Endothelial cell of umbilical vein (primary cell): ENCODE results near the gene FRMD6. TPM values are rescaled to one million over a fixed set of nuclear protein-coding genes. Genes with fewer than 3 reads are reported as not detected.

Experiments
- BruUV-seq: library from RNA; stranded (reverse); fragments of 400-500 nt; replicated peaks from 2 replicates; lab custom pipeline; 2021; lab: Mats Ljungman, UMichigan
- CTCF ChIA-PET: fragments of 300-600, 350-600 bp; sonication (Branson Sonifier 250); formaldehyde crosslinking; loops from one replicate; lab custom pipeline; 2021; ENCODE audit warnings: antibody characterized with exemption, inconsistent platforms; lab: Charles Lee
- POLR2A ChIA-PET: fragments of 300-600, 350-600 bp; sonication (Branson Sonifier 250); formaldehyde crosslinking; loops from one replicate; lab custom pipeline; 2021; ENCODE audit warnings: antibody characterized with exemption, inconsistent platforms; lab: Charles Lee
- DNase-seq: peaks from one replicate; pipeline ENCODE4 v3.0.0-alpha.2; 2011; ENCODE audit warnings: low read depth, low spot score
- FAIRE-seq: peaks from 2 replicates; lab custom pipeline; 2011; peaks lifted over from hg19 to GRCh38; lab: Jason Lieb, UNC
- H2AFZ ChIP-seq: 2 replicates; pipeline ENCODE4 v1.6.0; 2012; ENCODE audit warnings: low read depth, low read length, control low read depth, inconsistent platforms
- H3K27ac ChIP-seq: 2 replicates; pipeline ENCODE4 v1.5.1; 2011; ENCODE audit warnings: low read depth, mild to moderate bottlenecking, control low read depth, low read length, moderate library complexity; ENCODE audit not compliant: insufficient read depth
- H3K27me3 ChIP-seq, 2 experiments: 2 replicates each; pipeline versions ENCODE4 v1.6.0 to v1.6.1; 2011; ENCODE audit warnings: low read length in 2 of 2, mixed read lengths in 1 of 2; ENCODE audit not compliant: control insufficient read depth in 2 of 2, insufficient read depth in 2 of 2
- H3K36me3 ChIP-seq, 2 experiments: 2 replicates in 1 of 2; 3 replicates in 1 of 2; pipeline ENCODE4 v1.5.1; 2011; ENCODE audit warnings: low read length in 2 of 2, mild to moderate bottlenecking in 1 of 2, moderate library complexity in 1 of 2; ENCODE audit not compliant: control insufficient read depth in 2 of 2, insufficient read depth in 2 of 2; ENCODE audit errors: extremely low read depth in 1 of 2
- H3K4me1 ChIP-seq: 3 replicates; pipeline ENCODE4 v1.5.1; 2011; ENCODE audit warnings: mild to moderate bottlenecking, low read length; ENCODE audit not compliant: control insufficient read depth, insufficient read depth; ENCODE audit errors: extremely low read depth
- H3K4me2 ChIP-seq: 2 replicates; pipeline ENCODE4 v1.6.1; 2011; ENCODE audit warnings: low read length, control low read depth, mixed read lengths; ENCODE audit not compliant: insufficient read depth
- H3K4me3 ChIP-seq, 3 experiments: fragments of 200-600 bp in 1 of 3; sonication (generic), shearing (Covaris generic) in 1 of 3; replicated peaks in 1 of 3; 2 replicates each; pipeline ENCODE4 v1.5.1; 2011 to 2016; ENCODE audit warnings: control low read depth in 3 of 3, low read length in 3 of 3, mild to moderate bottlenecking in 2 of 3, inconsistent platforms in 1 of 3, low read depth in 1 of 3, moderate library complexity in 1 of 3; ENCODE audit not compliant: insufficient read depth in 1 of 3
- H3K79me2 ChIP-seq: 2 replicates; pipeline ENCODE4 v1.6.0; 2012; ENCODE audit warnings: low read length, inconsistent platforms; ENCODE audit not compliant: control insufficient read depth, insufficient read depth
- H3K9ac ChIP-seq: replicated peaks from 2 replicates; pipeline ENCODE3; 2011; ENCODE audit warnings: low read length, control low read depth; ENCODE audit not compliant: insufficient read depth; ENCODE audit errors: extremely low read depth
- H3K9me1 ChIP-seq: replicated peaks from 3 replicates; pipeline ENCODE4 v1.6.0; 2011; ENCODE audit warnings: mild to moderate bottlenecking, low read length; ENCODE audit not compliant: control insufficient read depth, insufficient read depth; ENCODE audit errors: extremely low read depth
- H3K9me3 ChIP-seq: replicated peaks from 2 replicates; pipeline ENCODE4 v1.5.1; 2012; ENCODE audit warnings: low read length, inconsistent platforms; ENCODE audit not compliant: control insufficient read depth, insufficient read depth
- H4K20me1 ChIP-seq: replicated peaks from 2 replicates; pipeline ENCODE3; 2011; ENCODE audit warnings: mild to moderate bottlenecking, low read length; ENCODE audit not compliant: control insufficient read depth, insufficient read depth; ENCODE audit errors: extremely low read depth
- CTCF ChIP-seq, 2 donors: IDR thresholded peaks; 1 replicate in 1 of 2; 2 replicates in 1 of 2; pipeline ENCODE4 v1.5.1; 2011; ENCODE audit warnings: low read length in 2 of 2, mild to moderate bottlenecking in 2 of 2, moderate library complexity in 2 of 2, control low read depth in 1 of 2, inconsistent platforms in 1 of 2, low read depth in 1 of 2; ENCODE audit not compliant: insufficient read depth in 1 of 2; ENCODE audit errors: extremely low read depth in 1 of 2
- EZH2 ChIP-seq: IDR thresholded peaks from 2 replicates; pipeline ENCODE4 v1.6.1; 2012; ENCODE audit warnings: borderline replicate concordance, low read depth, mild to moderate bottlenecking, moderate library complexity, low read length, inconsistent platforms; ENCODE audit not compliant: severe bottlenecking
- FOS ChIP-seq: IDR thresholded peaks from 2 replicates; pipeline ENCODE4 v1.6.1; 2011; ENCODE audit warnings: mild to moderate bottlenecking, low read length, moderate library complexity, borderline replicate concordance; ENCODE audit not compliant: insufficient read depth
- GATA2 ChIP-seq: IDR thresholded peaks from 2 replicates; pipeline ENCODE4 v1.7.0; 2011; ENCODE audit warnings: low read depth, mild to moderate bottlenecking, moderate library complexity, mixed read lengths, low read length; ENCODE audit not compliant: insufficient read length, insufficient read depth
- JUN ChIP-seq: IDR thresholded peaks from 2 replicates; pipeline ENCODE4 v1.6.1; 2011; ENCODE audit warnings: borderline replicate concordance, low read depth; ENCODE audit not compliant: insufficient read length, insufficient read depth
- MAX ChIP-seq: IDR thresholded peaks from 2 replicates; pipeline ENCODE4 v1.6.1; 2011; ENCODE audit not compliant: insufficient read depth, insufficient read length
- MYC ChIP-seq: IDR thresholded peaks from one replicate; pipeline ENCODE4 v1.6.1; 2011; ENCODE audit warnings: mild to moderate bottlenecking, low read depth, low read length
- POLR2A ChIP-seq: IDR thresholded peaks from 2 replicates; pipeline ENCODE4 v1.6.1; 2012; ENCODE audit warnings: low read depth, mild to moderate bottlenecking, control low read depth, low read length
- POLR2AphosphoS5 ChIP-seq: IDR thresholded peaks from 2 replicates; pipeline ENCODE4 v1.6.1; 2012; ENCODE audit warnings: low read depth, mild to moderate bottlenecking, control low read depth, low read length, moderate library complexity; ENCODE audit not compliant: insufficient read depth
- dilution Hi-C: fragments of 300-500 bp; cut with MboI; formaldehyde crosslinking; loops from one replicate; pipeline ENCODE4 v1.15.0; 2019; ENCODE audit warnings: low sequenced_read_pairs; ENCODE audit not compliant: extremely low pct_ligation_motif_present
- intact Hi-C: fragments of 100-400 bp; cut with micrococcal nuclease; formaldehyde crosslinking; loops from one replicate; pipeline ENCODE4 v1.10.0; 2022
- polyA plus RNA-seq, 4 experiments: library from polyadenylated mRNA; depleted of rRNA in 3 of 4; stranded (reverse) in 3 of 4; unstranded in 1 of 4; fragments of >200 nt; gene quantifications; 2 replicates each; pipeline versions ENCODE4 v1.2.1 to v1.2.3, GENCODE V29; 2011 to 2012; ENCODE audit warnings: missing spikeins in 1 of 4
- total RNA-seq: library from RNA; stranded (reverse); gene quantifications from 2 replicates; pipeline ENCODE4 v1.2.3, GENCODE V29; 2021

Gene FRMD6
- total and polyA plus RNA-seq, 2 donors (not counting 3 experiments of a cell fraction or from before 2014, with no cell fraction given), result 69.0 to 97.1 TPM

GRCh38 chr14:51692646-51693045 is 40.9 kb downstream of the FRMD6 start:
- H3K4me3 ChIP-seq, result no peak overlapping the region
- H3K4me2 ChIP-seq, result no peak overlapping the region
- no peak overlapping the region for H2AFZ ChIP-seq
- DNase-seq, result no peak
- H3K27me3 ChIP-seq, result no peaks in the 10 kb centered on the region
- H3K36me3 ChIP-seq, result peaks cover 16% of the 10 kb centered on the region in 2 experiments
- no peak for TF ChIP-seq JUN
- no peak for TF ChIP-seq GATA2
- TF ChIP-seq EZH2, result no peak
- TF ChIP-seq MYC, result no peak
- TF ChIP-seq CTCF (IDR thresholded peaks at IDR 0.05; ENCODE audit: extremely low read depth in 1 of 2, insufficient read depth in 1 of 2, low read depth in 1 of 2, low read length in 2 of 2), result no peak
- no peak for TF ChIP-seq MAX
- no peak for TF ChIP-seq POLR2A
- no peak for TF ChIP-seq FOS
- TF ChIP-seq POLR2AphosphoS5, result no peak
- dilution Hi-C loops, result no loop called here
- no peak for FAIRE-seq
- H3K4me1 ChIP-seq, result no peaks in the 10 kb centered on the region
- ChIA-PET CTCF (interaction anchor here (1.1 to 2.2 kb wide), 2 partner anchors 40 to 409 kb away, joined by 6 to 7 read pairs; partner anchors contain the start of gene FRMD6), POLR2A (no interaction called here)
- intact Hi-C loops, result no loop called here
- H3K9me3 ChIP-seq, result no peaks in the 10 kb centered on the region
- H4K20me1 ChIP-seq, result peaks cover 4% of the 10 kb centered on the region
- H3K9me1 ChIP-seq, result no peaks in the 10 kb centered on the region
- BruUV-seq, result no TSS peak
- no peak overlapping the region for H3K27ac ChIP-seq
- peaks cover 74% of the 10 kb centered on the region for H3K79me2 ChIP-seq
- no peak overlapping the region for H3K9ac ChIP-seq
